Motor neuron (in vitro differentiated cells): Measurements from ENCODE around the gene COL25A1. TPM values are rescaled to one million over a fixed set of nuclear protein-coding genes. Genes with fewer than 3 reads are reported as not detected.

ENCODE experiments used
- ATAC-seq, 8 experiments: fragments of 200-7000 bp; cut with Tn5 transposase; replicated peaks in 6 of 8; 2 replicates each; pipeline ENCODE4 v1.8.0; 2021; ENCODE audit warnings: mild to moderate bottlenecking in 8 of 8, moderate library complexity in 8 of 8
- H3K27ac ChIP-seq, 2 donors: fragments of 250-450 bp; sonication (Bioruptor Pico); 2 replicates each; pipeline ENCODE4 v1.9.0; 2021; ENCODE audit warnings: antibody characterized with exemption in 2 of 2, mild to moderate bottlenecking in 2 of 2, moderate library complexity in 1 of 2
- H3K4me1 ChIP-seq, 2 donors: fragments of 250-450 bp; sonication (Bioruptor Pico); replicated peaks in 1 of 2; 2 replicates each; pipeline ENCODE4 v1.6.1; 2021; ENCODE audit warnings: antibody characterized with exemption in 2 of 2, mild to moderate bottlenecking in 2 of 2, moderate library complexity in 1 of 2
- H3K4me3 ChIP-seq, 5 donors: fragments of 250-450 bp; sonication (Bioruptor Pico); 2 replicates each; pipeline ENCODE4 v1.9.0; 2021; ENCODE audit warnings: antibody characterized with exemption in 5 of 5, mild to moderate bottlenecking in 5 of 5, moderate library complexity in 4 of 5
- WGBS, 10 experiments: fragments of 450-650 bp; shearing (Covaris generic); methylation state at CpG; one replicate each; pipeline ENCODE4 v1.0.0; 2022; 5-methylcytosine and 5-hydroxymethylcytosine counted together
- in situ Hi-C, 9 experiments: fragments of 400-800 bp; cut with MboI; loops; one replicate each; pipeline ENCODE4 v1.15.0; 2021; ENCODE audit warnings: low sequenced_read_pairs in 9 of 9, low pct_unique_long_range_greater_than_20kb in 2 of 9; ENCODE audit not compliant: unreplicated experiment in 9 of 9
- total RNA-seq, 8 experiments: library from RNA; unstranded; fragments of 300-600 nt; gene quantifications; 2 replicates each; pipeline versions ENCODE4 v1.2.3 to v1.2.4, GENCODE V29; 2022

Gene COL25A1
- total RNA-seq, 8 experiments from 2014 or later = 1.3 to 15.1 (median 2.7) TPM

- Histone ChIP-seq H3K4me3 (no peak overlapping the region), H3K4me1 (no peaks in the 10 kb centered on the region), H3K27ac (no peak overlapping the region)
- in situ Hi-C loops = loop anchor here in 2 of 9 experiments (25.0 kb wide), 2 partner anchors 476 to 626 kb away; no protein-coding TSS in a partner anchor
- no peak for ATAC-seq
- 20 to 96% (median 78%) methylated on average over 2 to 8 of the region's 11 CpGs; no CpG with 5 or more reads in 1 of the 10 experiments for WGBS, 10 experiments
Measured at GRCh38 chr4:109313168-109314133, 11.0 kb upstream of the COL25A1 start.

- in situ Hi-C loops = loop anchor here in 2 of 9 experiments (25.0 kb wide), 2 partner anchors 466 to 616 kb away; no protein-coding TSS in a partner anchor
- Histone ChIP-seq H3K27ac (no peak overlapping the region), H3K4me3 (peak overlapping the region; percentile 39 to 52 (median 43)), H3K4me1 (peaks cover 3 to 5% of the 10 kb centered on the region in 2 donors)
- 0 to 3% (median 0%) methylated on average over 4 to 6 of the region's 10 CpGs; no CpG with 5 or more reads in 6 of the 10 experiments for WGBS, 10 experiments
- peak in 2 of 8 experiments; percentile 39 to 42 for ATAC-seq
Measured at GRCh38 chr4:109303140-109303496, 660 bp upstream of the COL25A1 start.

GRCh38 chr4:109301651-109302360 lies 652 bp downstream of the COL25A1 start:
- in situ Hi-C loops = loop anchor here in 2 of 9 experiments (25.0 kb wide), 2 partner anchors 465 to 615 kb away; no protein-coding TSS in a partner anchor
- no peak overlapping the region for H3K27ac ChIP-seq
- ATAC-seq = peak in 6 of 8 experiments; percentile 0 to 5 (median 2)
- peak overlapping the region; percentile 39 to 52 (median 43) for H3K4me3 ChIP-seq
- peaks cover 3 to 5% of the 10 kb centered on the region in 2 donors for H3K4me1 ChIP-seq
- 0 to 80% (median 16%) methylated on average over 1 to 11 of the region's 40 CpGs; no CpG with 5 or more reads in 2 of the 10 experiments for WGBS, 10 experiments

DNA sequence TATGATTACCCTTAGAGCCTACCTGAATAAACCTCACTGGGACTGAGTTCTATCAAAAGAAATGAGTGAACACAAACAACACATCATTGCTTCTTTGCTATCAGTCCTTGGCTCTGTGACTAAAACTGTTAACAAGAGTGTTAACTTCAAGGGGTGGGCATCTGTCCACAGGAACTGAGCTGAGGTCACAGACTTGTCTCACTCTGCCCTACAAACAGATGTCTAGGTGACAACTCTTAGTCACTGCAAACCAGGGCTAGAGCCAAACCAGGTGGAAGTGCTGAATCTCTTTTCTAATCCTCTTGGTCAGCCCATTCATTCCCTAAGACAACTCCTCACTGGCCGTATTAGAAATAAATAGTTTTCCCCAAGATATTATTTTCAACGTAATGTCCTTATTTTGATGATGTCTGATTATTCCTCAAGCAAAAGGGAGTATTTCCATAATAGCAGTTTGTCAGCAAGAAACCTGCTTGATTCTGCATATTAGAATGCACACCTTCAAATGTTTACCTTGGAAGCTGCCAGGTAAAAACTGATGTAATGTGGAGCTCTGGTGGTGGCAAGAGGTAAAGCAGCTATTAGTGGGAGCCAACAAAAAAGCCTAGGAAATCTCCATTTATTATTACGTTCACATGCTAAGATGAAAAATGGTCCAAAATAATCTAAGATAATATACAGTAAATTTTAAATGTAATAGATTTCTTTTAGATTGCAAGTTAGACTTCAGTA lies 4.0 kb downstream of the COL25A1 start:
- Histone ChIP-seq H3K4me3 (no peak overlapping the region), H3K27ac (no peak overlapping the region), H3K4me1 (peaks cover 3 to 5% of the 10 kb centered on the region in 2 donors)
- no peak for ATAC-seq
- WGBS, 10 experiments = 40 to 100% (median 77%) methylated on average over 1 to 3 of the region's 3 CpGs
- in situ Hi-C loops = no loop called here

DNA sequence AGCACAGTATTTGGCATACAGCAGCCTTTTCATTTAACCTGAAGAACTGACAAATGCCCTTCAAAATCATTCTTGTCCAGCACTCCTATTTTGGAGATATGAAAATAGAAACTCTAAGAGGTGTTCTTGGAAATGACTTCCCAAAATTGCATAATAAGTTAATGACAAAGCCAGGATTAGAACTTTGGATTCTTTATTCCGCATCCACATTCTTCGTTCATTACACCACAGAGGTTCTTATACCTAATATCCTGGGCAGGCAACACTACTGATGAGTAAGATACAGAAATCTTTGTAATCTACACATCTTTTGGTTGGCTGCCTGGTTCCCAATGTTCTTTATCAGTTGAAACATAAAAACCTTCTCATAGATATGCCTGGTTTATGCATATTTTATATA lies 5.9 kb downstream of the COL25A1 start:
- Histone ChIP-seq H3K4me3 (no peak overlapping the region), H3K4me1 (peaks cover under 1% of the 10 kb centered on the region in 2 donors), H3K27ac (no peak overlapping the region)
- ATAC-seq = no peak
- 64 to 100% (median 93%) methylated on average over 2 of the region's 2 CpGs; no CpG with 5 or more reads in 4 of the 10 experiments for WGBS, 10 experiments
- in situ Hi-C loops = no loop called here

DNA sequence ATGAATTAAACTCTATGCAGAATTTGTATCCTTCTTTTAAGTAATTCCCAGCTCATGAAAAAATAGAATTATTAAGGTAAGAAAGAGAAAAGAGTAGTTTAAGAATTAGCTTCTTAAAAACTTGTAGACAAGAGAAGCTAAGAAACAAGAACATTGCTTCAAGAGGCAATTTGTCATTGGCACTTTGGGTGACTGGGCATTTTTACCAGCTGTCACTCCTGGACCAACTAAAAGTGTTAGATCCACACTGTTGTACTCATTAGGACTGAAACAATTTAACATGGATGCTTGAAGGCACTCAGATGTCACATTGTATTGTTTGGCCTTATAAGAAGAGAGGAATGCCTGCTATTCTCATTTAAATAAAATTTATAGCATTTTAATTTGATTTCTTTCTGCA lies 7.4 kb downstream of the COL25A1 start:
- no peak for ATAC-seq
- H3K27ac ChIP-seq = no peak overlapping the region
- in situ Hi-C loops = no loop called here
- H3K4me1 ChIP-seq = no peaks in the 10 kb centered on the region
- H3K4me3 ChIP-seq = no peak overlapping the region

DNA sequence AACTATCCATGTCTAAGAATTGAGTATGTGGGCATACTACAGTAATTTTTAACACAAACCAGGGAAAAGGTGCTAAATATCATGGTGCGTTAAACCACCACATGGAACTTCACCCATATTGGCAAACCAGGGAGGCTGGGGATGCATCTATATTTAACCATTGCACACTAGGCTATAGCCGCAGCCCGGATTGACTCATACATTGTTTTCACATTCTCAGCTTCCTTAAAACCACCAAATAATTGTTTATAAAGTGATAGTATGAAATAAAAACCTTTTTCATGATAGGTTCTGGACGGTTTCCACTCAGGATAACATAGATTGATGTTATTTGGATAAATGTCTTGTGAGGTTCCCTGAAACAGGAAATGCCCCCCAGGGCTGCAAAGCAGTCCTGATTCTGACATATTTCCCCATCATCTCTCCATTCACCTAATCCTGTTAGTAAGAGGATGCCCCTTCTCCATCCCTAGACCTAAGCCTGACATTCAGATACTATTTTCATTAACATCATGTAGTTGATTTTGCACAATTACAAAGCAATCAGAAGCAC lies 7.9 kb downstream of the COL25A1 start:
- ATAC-seq = no peak
- WGBS, 10 experiments = 87 to 100% (median 94%) methylated on average over 1 to 4 of the region's 4 CpGs; no CpG with 5 or more reads in 2 of the 10 experiments
- in situ Hi-C loops = no loop called here

GRCh38 chr4:109294006-109294405 lies 8.5 kb downstream of the COL25A1 start:
- Histone ChIP-seq H3K27ac (no peak overlapping the region), H3K4me1 (no peaks in the 10 kb centered on the region), H3K4me3 (no peak overlapping the region)
- no peak for ATAC-seq
- in situ Hi-C loops = no loop called here
- 13 to 92% (median 72%) methylated on average over 1 of the region's 1 CpG; no CpG with 5 or more reads in 4 of the 10 experiments for whole genome bisulfite sequencing, 10 experiments

More for the DNA sequence above, 7.9 kb downstream of the COL25A1 start:
- Histone ChIP-seq H3K4me3 (no peak overlapping the region), H3K4me1 (no peaks in the 10 kb centered on the region), H3K27ac (no peak overlapping the region)

DNA sequence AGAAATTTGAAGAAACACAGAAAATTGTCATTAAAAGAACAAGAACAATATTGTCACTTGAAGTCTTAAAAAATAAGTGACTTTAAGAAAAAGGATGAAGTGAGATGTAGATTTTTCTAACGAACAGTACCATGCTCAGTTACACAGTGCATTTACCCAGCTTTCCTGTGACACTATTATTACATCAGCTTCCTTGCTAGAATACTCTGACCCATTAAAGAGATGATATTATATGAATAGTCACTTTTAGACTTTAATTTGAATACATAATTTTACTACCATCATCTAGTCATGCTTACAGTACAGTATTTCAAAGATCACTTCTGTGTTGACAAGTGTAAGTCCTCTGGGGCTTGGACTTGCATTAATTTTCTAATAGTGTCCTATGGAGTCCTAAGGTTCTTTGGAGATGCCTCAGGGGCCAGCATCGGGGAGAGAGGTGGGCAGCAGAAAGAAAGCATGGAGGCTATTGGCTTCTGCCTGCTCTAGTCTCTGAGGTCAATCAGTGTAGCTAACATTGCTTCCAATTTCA lies 10.7 kb downstream of the COL25A1 start:
- in situ Hi-C loops = no loop called here
- ATAC-seq = peak in 3 of 8 experiments; percentile 51 to 80 (median 75)
- Histone ChIP-seq H3K27ac (no peak overlapping the region), H3K4me1 (no peaks in the 10 kb centered on the region), H3K4me3 (no peak overlapping the region)
- 71 to 100% (median 87%) methylated on average over 1 to 2 of the region's 2 CpGs for WGBS, 10 experiments

GRCh38 chr4:109290918-109291317 lies 11.5 kb downstream of the COL25A1 start:
- ATAC-seq = no peak
- in situ Hi-C loops = no loop called here
- 31 to 100% (median 74%) methylated on average over 1 to 3 of the region's 3 CpGs; no CpG with 5 or more reads in 1 of the 10 experiments for WGBS, 10 experiments

GRCh38 chr4:109278594-109279031 lies 23.8 kb downstream of the COL25A1 start:
- WGBS, 10 experiments = 48 to 100% (median 88%) methylated on average over 1 to 3 of the region's 3 CpGs
- ATAC-seq = no peak
- in situ Hi-C loops = no loop called here

More at GRCh38 chr4:109290918-109291317, 11.5 kb downstream of the COL25A1 start:
- no peaks in the 10 kb centered on the region for H3K4me1 ChIP-seq
- H3K4me3 ChIP-seq = no peak overlapping the region
- H3K27ac ChIP-seq = no peak overlapping the region

GRCh38 chr4:109276482-109277095 lies 25.9 kb downstream of the COL25A1 start:
- H3K4me1 ChIP-seq = peaks cover 3% of the 10 kb centered on the region in 2 donors
- ATAC-seq = no peak
- WGBS, 10 experiments = 44 to 100% (median 95%) methylated on average over 2 to 5 of the region's 5 CpGs
- no peak overlapping the region for H3K27ac ChIP-seq
- in situ Hi-C loops = no loop called here
- no peak overlapping the region for H3K4me3 ChIP-seq

More at GRCh38 chr4:109278594-109279031, 23.8 kb downstream of the COL25A1 start:
- Histone ChIP-seq H3K4me3 (no peak overlapping the region), H3K27ac (no peak overlapping the region), H3K4me1 (peaks cover 3% of the 10 kb centered on the region in 2 donors)
